Skeletal muscle cell (primary cell): ENCODE measurements around the gene ATM.
"Not testable (repeated sequence)": the region's sequence is repeated elsewhere in the genome, so short reads cannot be mapped to it uniquely, and the experiment has no call there.

Experiments used
- DNase-seq: peaks from one replicate; pipeline ENCODE4 v3.0.0-alpha.2; 2010; ENCODE audit warnings: low read depth
- H3K4me3 ChIP-seq: 2 replicates; pipeline ENCODE4 v1.5.1; 2011; ENCODE audit warnings: low read depth, mild to moderate bottlenecking, control low read depth, low read length, moderate library complexity

ATM gene

DNA sequence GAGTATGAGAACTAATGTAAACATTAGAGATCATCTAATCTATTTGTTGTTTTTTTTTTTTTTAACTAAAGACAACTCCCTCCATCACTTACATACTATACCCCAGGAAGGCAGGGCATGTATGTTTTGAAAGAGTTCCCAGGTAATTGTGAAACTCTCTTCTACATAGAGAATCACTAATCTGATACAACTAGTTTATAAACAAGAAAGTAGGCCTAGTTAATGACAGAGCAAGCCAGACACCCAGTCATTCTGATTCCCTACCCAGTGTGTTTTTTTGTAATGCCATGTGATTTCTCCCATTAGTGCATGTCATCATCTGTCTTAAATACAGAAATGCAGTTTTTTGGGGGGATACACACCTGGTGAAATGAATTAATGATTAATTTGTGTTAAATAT, 123.6 kb downstream of the ATM start:
- H3K4me3 ChIP-seq: no peak overlapping the region
- DNase-seq: no peak

DNA sequence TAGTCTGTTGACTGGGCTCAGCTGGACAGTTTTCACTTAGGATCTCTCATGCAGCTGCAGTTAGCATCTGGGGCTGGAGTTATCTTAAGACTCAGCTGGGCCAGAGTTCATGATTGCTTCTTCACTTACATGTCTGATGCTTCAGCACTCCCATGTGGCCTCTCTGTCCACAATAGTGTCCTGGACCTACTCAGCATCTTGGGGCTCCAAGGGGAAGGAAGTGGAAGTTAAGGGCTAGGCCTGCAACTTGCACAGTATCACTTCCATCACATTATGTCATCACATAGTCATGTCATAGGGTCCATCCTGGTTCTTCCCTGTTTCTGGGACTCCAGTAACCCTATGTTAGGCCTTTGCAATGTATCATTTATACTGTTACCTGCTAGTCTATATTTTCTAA, 128.6 kb downstream of the ATM start:
- no peak for DNase-seq
- H3K4me3 ChIP-seq: no peak overlapping the region

DNA sequence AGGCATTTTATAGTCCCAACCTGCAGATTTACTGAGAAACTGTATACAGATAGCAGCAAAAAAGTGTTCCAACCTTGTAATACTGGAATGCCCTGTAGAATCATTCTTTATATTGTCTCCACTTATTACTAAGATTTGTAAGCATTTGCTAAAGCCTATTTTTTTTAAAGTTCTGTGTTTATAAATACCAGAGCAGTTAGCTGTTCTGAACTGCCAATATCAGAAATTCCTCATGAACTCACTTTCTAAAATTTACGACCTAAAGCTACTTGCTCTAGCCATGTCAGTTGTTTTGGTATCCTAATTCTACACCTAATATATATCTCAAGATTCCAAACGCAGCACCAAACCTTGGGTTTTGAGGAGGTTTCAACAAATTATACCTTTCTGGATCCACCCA, 141.3 kb downstream of the ATM start:
- no peak overlapping the region for H3K4me3 ChIP-seq
- DNase-seq: no peak

DNA sequence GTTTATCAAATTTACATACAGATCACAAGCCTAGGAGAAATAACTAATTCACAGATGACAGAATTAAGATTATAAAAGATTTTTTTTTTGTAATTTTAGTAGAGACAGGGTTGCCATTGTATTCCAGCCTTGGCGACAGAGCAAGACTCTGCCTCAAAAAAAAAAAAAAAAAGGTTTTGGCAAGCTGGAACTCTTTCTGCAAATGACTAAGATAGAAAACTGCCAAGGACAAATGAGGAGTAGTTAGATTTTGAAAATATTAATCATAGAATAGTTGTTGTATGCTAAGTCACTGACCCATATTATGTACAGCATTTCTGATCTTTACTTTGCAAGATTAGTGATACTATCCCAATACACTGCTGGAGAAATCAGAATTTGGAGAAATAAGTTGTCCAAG, 145.3 kb downstream of the ATM start:
- no peak for DNase-seq
- H3K4me3 ChIP-seq: no peak overlapping the region

DNA sequence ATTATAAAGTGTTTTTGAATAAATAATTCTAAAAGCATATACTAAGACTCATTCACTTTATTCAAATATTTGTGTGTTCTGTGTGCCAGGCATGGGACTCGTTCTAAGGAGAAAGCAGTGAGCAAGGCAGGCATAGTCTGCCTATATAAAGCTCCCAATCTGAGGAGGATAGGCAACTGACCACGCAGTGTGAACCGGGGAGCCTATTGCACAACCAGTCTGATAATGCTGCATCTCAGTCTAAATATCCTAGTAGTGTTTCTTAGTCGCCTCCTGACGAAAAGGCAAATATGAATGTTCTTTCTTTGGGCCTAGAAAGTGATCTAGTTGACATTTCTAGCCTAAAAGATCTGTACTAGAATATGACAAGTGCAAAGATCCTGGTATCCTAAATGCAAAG, 146.2 kb downstream of the ATM start:
- no peak for DNase-seq
- H3K4me3 ChIP-seq: no peak overlapping the region

DNA sequence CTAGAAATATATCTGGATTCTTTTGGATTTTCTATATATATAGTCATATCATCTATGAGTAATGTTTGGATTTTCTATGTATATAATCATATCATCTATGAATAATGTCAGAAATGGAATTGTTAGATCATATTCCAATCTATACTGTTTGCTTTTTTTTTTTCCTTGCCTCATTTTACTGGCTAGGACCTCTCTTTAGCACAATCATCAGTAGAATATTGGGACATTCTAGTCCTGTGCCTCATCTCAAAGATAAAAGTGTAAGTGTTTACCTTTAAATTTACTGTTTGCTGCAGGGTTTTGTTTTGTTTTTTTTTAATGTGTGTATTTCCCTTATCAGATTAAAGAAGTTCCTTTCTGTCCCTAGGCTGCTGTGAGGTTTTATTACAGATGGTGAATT, 147.4 kb downstream of the ATM start:
- no peak for DNase-seq
- no peak overlapping the region for H3K4me3 ChIP-seq

DNA sequence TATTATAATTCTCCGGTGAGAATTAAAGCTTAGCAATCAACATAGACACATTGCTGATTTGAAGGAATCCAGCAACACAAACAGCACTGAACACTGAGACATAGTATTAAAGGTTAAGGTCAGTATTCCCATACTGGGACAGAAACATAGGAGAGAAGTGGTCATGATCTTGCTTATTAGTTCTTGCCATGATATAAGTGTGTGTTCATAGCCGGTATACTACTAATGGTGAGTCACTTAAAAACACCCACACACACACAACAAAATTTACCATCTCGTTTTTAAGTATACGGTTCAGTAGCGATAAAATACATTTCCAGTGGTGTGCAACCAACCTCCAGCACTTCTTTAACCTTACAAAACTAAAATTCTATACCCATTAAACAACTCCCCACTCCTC, 148.1 kb downstream of the ATM start:
- DNase-seq: no peak
- no peak overlapping the region for H3K4me3 ChIP-seq

DNA sequence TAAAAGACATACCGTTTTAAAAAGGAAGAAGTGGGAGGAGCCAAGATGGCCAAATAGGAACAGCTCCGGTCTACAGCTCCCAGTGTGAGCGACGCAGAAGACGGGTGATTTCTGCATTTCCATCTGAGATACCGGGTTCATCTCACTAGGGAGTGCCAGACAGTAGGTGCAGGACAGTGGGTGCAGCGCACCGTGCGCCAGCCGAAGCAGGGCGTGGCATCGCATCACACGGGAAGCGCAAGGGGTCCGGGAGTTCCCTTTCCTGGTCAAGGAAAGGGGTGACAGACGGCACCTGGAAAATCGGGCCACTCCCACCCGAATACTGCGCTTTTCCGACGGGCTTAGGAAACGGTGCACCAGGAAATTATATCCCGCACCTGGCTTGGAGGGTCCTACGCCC, 150.6 kb downstream of the ATM start:
- DNase-seq, H3K4me3 ChIP-seq: not testable (repeated sequence)

DNA sequence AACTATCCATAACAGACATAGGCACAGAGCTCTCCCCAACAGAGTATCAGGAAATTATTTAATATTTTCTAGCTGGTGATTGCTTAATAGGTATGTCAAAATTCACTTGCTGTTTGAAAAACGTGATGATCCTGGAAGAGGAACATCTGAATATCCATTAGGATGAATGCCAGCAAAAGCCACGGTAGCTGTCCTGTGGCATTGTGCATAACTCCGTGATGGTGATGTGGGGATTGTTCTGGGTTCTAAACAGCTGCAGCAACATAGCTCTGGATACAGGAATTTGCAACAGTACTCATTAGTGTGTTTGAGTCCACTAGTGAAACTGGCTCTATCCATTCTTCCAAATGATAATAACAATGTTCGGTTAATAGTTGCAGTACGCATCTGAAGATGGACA, 165.7 kb downstream of the ATM start:
- no peak overlapping the region for H3K4me3 ChIP-seq
- DNase-seq: no peak

DNA sequence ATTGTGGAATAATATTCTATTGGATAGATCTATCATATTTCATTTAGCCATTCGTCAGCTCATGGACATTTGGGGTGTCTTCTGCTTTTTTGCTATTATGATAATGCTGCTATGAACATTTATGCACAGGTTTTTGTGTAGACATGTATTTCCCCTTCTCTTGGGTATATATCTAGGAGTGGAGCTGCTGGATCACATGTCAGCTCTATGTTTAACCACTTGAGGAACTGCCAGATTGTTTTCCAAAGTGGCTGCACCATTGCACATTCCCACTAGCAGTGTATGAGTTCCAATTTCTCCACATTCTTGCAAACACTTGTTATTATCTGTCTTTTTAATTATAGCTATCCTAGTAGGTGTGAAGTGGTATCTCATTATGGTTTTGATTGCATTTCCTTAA, 169.5 kb downstream of the ATM start:
- DNase-seq: no peak
- no peak overlapping the region for H3K4me3 ChIP-seq

DNA sequence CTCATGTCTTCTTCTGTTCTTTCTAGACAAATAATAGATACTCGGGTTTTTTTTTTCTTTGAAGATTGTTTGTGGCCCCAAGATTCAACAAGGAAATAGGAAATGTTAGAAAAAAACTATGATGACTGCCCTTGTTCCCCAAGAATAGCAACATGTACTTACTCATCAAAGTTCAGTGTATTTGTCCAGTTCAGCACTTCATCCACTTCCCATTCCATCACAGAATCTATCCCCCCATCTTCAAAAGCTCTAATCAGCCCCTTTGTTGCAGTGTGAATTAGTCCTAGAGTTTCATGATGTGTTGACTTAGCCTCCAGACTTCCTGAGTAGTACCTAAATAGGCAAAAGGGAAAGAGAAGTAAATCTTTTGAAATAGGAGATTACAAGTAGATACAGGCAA, 170.2 kb downstream of the ATM start:
- H3K4me3 ChIP-seq: no peak overlapping the region
- DNase-seq: no peak

DNA sequence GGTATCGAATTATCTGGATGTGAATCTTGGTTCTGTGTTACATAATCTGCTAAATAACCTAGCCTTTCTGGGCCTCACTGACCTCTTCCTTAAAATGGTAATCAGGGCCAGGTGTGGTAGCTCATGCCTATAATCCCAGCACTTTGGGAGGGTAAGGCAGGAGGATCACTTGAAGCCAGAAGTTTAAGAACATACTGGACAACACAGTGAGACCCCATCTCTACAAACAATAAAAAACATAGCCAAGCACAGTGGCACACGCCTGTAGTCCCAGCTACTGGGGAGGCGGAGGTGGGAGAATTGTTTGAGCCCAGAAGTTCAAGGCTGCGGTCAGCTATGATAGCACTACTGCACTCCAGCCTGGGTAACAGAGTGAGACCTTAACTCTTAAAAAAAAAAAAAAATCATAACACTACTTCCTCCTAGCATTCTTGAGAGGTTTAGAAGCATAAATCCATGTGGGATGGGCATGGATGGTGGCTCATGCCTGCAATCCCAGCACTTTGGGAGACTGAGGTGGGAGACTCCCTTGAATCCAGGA, 171.9 kb downstream of the ATM start:
- no peak overlapping the region for H3K4me3 ChIP-seq
- no peak for DNase-seq

DNA sequence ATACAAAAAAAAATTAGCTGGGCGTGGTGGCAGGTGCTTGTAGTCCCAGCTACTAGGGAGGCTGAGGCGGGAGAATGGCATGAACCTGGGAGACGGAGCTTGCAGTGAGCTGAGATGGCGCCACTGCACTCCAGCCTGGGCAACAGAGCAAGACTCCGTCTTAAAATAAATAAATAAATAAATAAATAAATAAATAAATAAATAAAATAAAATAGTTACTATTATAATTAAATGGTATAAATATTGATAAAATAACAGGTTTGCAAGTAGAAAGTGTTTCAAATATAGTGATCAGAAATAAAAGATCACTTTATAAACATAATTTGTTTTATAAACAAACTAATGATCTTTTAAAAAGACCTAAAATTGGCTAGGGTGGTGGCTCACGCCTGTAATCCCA, 173.8 kb downstream of the ATM start:
- H3K4me3 ChIP-seq, DNase-seq: not testable (repeated sequence)

DNA sequence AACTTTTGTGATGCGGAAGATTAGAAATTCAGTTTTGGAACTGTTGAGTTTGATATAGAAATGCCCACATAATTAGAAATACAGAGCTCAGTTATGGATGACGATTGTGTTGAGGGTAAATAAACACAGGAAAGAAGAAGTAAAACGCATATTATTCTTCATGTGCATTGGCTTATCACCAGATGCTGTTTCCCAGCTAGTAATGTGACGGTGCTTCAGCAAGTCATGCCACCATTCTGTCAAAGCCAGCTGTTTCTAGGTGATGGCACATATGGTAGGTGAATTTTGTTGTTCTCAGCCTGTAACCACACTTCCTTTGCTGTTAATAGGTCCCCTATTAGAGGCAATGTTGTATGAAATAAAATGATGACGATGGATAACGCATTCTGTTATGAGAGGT, 175.6 kb downstream of the ATM start:
- no peak overlapping the region for H3K4me3 ChIP-seq
- DNase-seq: no peak

DNA sequence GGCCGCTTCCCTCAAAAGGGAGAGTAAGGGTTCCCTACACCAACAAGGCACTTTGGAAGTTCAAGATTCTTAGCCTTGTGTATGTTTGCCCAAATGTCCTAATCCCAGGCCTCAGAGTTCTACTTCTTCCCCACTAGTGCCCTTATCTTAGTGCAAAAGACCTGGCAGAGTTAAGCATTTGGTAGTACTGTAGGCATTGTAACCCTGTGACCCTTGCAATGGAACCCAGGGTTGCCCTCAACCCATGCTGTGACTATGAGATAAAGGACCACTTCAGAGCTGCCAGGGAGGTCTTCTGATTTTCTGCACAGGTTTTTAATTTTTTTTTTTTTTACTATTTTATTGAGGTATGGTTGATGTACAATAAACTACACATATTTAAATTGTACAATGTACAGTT, 179.4 kb downstream of the ATM start:
- no peak for DNase-seq

DNA sequence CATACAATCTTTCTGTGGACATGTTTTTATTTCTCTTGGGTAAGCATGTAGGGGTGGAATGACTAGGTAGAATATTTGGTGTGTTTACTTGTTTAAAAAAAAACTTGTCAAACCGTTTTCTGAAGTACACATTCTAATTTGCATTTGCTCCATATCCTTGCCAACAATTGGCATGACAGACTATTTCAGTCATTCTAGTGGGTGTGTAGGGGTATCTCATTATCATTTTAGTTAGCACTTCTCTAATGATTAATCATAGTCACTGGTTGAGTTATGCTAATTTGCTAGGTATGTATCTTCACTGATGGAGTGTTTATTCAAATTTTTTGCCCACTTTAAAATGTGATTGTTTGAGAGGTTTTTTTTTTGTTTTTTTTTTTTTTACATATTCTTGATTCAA, 180.2 kb downstream of the ATM start:
- H3K4me3 ChIP-seq: no peak overlapping the region
- no peak for DNase-seq

More for the DNA sequence above, 179.4 kb downstream of the ATM start:
- no peak overlapping the region for H3K4me3 ChIP-seq

DNA sequence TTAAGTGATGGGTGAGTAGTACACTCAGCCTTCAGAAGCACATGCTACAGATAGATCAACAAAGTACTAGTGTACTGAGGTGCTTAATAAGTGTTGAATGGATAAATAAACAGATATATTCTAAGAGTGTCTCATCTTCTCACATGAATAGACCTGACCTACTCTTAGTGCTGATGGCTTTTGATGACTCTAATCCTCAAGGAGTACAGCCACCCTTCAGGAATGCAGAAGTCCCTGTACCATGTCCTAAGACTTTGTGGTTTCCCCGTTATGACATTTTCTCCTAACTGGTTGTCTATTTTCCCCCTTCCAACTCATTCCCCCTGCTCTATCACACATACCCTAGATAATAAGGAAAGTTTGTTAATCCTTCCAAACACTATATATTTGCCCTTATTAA, 182.8 kb downstream of the ATM start:
- DNase-seq: no peak
- no peak overlapping the region for H3K4me3 ChIP-seq

DNA sequence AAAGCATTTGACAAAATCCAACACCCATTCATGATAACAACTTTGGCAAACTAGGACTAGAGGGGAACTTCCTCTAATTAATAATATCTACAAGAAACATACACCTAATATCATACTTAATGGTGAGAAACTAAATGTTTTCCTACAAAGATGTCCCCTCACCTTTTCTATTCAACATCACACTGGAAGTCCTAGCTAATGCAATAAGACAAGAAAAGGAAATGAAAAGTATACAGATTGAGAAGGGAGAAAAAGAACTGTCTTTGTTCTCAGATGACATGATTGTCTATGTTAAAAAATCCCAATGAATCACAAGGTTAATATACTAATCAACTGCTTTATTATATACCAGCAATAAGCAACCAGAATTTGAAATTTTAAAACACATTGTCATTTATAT, 192.1 kb downstream of the ATM start:
- no peak overlapping the region for H3K4me3 ChIP-seq
- DNase-seq: no peak

DNA sequence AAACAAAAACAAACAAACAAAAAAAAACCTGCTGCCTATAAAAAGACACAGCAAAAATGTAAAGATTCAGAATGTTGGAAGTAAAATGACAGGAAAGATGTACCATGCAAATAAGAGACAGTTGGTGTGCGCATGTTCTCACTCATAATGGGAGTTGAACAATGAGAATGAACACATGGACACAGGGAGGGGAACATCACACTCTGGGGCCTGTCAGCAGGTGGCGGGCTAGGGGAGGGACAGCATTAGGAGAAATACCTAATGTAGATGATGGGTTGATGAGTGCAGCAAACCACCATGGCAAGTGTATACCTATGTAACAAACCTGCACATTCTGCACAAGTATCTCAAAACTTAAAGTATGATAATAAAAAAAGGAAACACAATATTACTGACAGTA, 194.7 kb downstream of the ATM start:
- DNase-seq, H3K4me3 ChIP-seq: not testable (repeated sequence)
